Body of pancreas (tissue), 4 donors: ENCODE measurements around the gene ANXA3. TPM values are rescaled to one million over a fixed set of nuclear protein-coding genes. Genes with fewer than 3 reads are reported as not detected.

Source experiments
- ATAC-seq: fragments of 150-250 bp; one replicate; pipeline ENCODE4 v1.9.1; 2016
- DNase-seq, 4 donors: peaks; one replicate each; pipeline ENCODE4 v3.0.0-alpha.2; 2019
- H3K27ac ChIP-seq, 4 donors: fragments of 200-600 bp; sonication (generic); 1 replicate in 3 of 4; 2 replicates in 1 of 4; pipeline versions ENCODE4 v1.5.1 to v1.6.1; 2016 to 2019; ENCODE audit warnings: mild to moderate bottlenecking in 1 of 4, mixed read lengths in 1 of 4, moderate library complexity in 1 of 4
- H3K27me3 ChIP-seq, 2 donors: fragments of 200-600 bp; sonication (generic); one replicate each; pipeline ENCODE4 v1.6.0; 2016; ENCODE audit warnings: mild to moderate bottlenecking in 1 of 2
- H3K36me3 ChIP-seq, 2 donors: fragments of 200-600 bp; sonication (generic); replicated peaks in 1 of 2; 2 replicates each; pipeline ENCODE4 v1.5.1; 2016; ENCODE audit warnings: low read depth in 2 of 2; ENCODE audit not compliant: insufficient read depth in 1 of 2
- H3K4me1 ChIP-seq: fragments of 200-600 bp; sonication (generic); one replicate; pipeline ENCODE4 v1.6.0; 2016
- H3K4me3 ChIP-seq, 2 donors: fragments of 200-600 bp; sonication (generic); 1 replicate in 1 of 2; 2 replicates in 1 of 2; pipeline ENCODE4 v1.5.1; 2016 to 2019
- H3K9me3 ChIP-seq, 3 donors: fragments of 200-600 bp; sonication (generic); 1 replicate in 2 of 3; 2 replicates in 1 of 3; pipeline ENCODE4 v1.5.1; 2016
- POLR2A ChIP-seq, 3 donors: fragments of 450-650 bp; IDR thresholded peaks; one replicate each; pipeline ENCODE4 v1.6.1; 2016; ENCODE audit warnings: antibody characterized with exemption in 3 of 3, mild to moderate bottlenecking in 2 of 3
- WGBS, 2 donors: methylation state at CpG; one replicate each; pipeline ENCODE4 v1.1.5; 2017; 5-methylcytosine and 5-hydroxymethylcytosine counted together
- intact Hi-C: fragments of 100-400 bp; cut with DNase I; formaldehyde crosslinking; loops from one replicate; pipeline ENCODE4 v1.15.1; 2023
- total RNA-seq, 2 donors: library from RNA; depleted of rRNA; stranded (reverse); fragments of >200 nt; gene quantifications; one replicate each; pipeline ENCODE4 v1.1.0, GENCODE V29; 2016
- TF ChIP-seq, protein P1 (sequence below), 7 experiments: fragments of 450-650 bp in 4 of 7; fragments of 200-600 bp in 3 of 7; sonication (generic) in 3 of 7; IDR thresholded peaks; one replicate each; pipeline ENCODE4 v1.5.1; 2016 to 2019; ENCODE audit warnings: antibody characterized with exemption in 7 of 7

Gene ANXA3
- total RNA-seq, 2 donors from 2014 or later, result 35.9 to 65.1 TPM

DNA sequence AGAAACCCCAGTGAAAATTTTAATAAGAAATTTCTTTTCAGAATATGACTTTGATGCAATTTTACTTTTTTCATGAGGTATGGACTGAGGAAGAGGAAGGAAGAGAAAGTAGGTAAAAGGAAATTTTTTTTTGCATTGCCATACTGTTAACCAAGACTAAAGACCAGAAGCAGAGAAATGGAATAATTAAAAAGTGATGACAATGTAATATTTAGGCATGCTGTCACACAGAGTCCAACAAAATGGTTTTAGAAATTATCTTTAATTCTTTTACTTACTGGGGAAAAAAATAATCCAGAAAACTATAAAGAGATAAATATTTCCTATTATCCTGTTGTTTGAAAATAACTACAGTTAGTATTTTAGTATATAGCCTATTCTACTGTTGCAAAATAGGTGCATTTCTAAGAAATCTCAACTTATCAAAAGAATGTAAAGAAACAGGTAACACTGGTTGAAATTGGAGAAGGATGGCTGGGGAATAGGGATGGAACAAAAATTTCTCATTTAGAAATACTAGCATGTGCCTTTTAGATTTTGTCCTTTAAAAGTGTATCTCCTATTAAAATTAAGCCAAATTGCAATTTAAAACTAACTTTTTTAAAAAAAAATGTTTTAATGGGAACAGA is 92.6 kb downstream of the ANXA3 start:
- intact Hi-C loops, result no loop called here
- no peaks in the 10 kb centered on the region for H3K27me3 ChIP-seq
- TF ChIP-seq, protein P1, sequence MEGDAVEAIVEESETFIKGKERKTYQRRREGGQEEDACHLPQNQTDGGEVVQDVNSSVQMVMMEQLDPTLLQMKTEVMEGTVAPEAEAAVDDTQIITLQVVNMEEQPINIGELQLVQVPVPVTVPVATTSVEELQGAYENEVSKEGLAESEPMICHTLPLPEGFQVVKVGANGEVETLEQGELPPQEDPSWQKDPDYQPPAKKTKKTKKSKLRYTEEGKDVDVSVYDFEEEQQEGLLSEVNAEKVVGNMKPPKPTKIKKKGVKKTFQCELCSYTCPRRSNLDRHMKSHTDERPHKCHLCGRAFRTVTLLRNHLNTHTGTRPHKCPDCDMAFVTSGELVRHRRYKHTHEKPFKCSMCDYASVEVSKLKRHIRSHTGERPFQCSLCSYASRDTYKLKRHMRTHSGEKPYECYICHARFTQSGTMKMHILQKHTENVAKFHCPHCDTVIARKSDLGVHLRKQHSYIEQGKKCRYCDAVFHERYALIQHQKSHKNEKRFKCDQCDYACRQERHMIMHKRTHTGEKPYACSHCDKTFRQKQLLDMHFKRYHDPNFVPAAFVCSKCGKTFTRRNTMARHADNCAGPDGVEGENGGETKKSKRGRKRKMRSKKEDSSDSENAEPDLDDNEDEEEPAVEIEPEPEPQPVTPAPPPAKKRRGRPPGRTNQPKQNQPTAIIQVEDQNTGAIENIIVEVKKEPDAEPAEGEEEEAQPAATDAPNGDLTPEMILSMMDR (IDR thresholded peaks at IDR 0.05), result no peak
- peaks cover 16% of the 10 kb centered on the region for H3K4me1 ChIP-seq
- ATAC-seq (no peak), DNase-seq (no peak)
- no peak overlapping the region for H3K4me3 ChIP-seq
- no peaks in the 10 kb centered on the region for H3K36me3 ChIP-seq
- no peaks in the 10 kb centered on the region for H3K9me3 ChIP-seq
- H3K27ac ChIP-seq, result peak overlapping the region in 1 of 4 donors; percentile 78

DNA sequence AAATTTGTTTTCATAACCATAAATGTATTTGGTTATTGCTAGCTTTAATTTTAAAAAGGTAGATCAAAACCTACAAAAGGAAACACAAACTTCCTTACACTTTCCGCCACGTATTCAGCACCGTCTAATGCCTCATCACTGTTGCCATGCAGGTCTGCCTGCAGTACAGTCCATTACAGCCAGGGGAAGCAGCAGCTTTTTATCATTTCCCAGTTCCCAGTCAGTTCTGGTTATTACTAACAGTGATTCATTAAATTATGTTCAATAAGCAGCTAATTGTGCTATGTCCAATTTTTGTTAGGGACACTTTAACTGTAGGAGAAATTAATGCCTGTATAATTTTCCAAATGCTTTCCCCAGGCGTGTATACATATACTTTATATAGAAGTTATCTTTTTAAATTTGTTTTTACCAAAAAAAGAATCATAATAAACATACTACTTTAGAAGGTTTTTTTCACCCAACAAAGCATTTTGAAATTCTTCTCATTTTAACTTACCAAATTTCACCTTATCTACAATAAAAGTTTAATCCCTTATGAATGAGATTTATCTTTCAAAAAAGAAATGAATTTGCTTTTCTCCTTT is 93.3 kb downstream of the ANXA3 start:
- ATAC-seq (peak; percentile 77), DNase-seq (peak; percentile 54 to 77 (median 62))
- intact Hi-C loops, result no loop called here
- TF ChIP-seq POLR2A (IDR thresholded peaks at IDR 0.05), result no peak
- TF ChIP-seq, protein P1 (IDR thresholded peaks at IDR 0.05), result peak; percentile 60 to 94 (median 85)
- peaks cover 16% of the 10 kb centered on the region for H3K4me1 ChIP-seq
- H3K36me3 ChIP-seq, result no peaks in the 10 kb centered on the region
- no peaks in the 10 kb centered on the region for H3K27me3 ChIP-seq
- H3K4me3 ChIP-seq, result no peak overlapping the region
- WGBS, 2 donors, result 27 to 39% methylated on average over 4 of the region's 4 CpGs
- no peaks in the 10 kb centered on the region for H3K9me3 ChIP-seq
- H3K27ac ChIP-seq, result peak overlapping the region in 2 of 4 donors; percentile 75 to 78

DNA sequence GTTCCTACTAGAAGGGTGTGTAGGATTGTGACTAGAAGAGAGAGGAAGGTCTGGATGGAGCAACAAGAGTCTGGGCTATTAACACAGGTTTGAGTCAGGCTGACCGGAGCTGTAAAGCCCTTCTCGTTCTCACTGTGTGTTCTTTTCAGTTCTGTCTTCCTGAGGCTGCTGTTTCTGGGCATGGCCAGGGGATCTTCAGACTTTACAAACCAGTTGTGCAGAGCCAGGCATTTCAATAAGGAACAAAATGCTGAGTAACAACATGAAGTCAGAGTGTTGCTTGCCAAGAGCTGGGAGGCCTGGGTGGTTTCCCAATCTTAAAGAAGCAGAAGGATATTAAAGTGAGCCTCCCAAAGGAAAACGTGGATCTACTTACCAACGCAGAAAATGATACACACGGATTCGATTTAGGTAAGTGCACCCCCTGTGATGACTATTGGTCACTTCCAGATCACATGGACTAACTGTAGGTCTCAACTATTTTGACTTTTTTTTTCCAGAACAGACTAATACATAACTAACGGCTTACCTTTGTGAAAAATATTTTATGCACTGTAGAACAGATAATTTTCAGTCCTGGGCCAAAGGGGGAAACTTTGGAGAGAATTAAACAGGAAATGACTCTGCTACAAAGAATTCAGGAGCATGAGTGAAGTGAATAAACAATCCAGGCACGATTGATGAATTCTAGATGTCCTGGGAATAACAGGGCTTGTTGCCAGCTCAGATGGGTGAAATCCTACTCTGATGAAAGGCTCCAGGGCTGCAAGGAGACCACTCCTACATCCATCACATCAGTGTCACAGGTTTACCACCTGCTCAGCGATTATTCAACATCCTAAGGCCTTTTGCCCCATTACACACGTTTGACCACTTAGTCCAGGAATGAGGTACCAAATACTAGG is 94.5 kb downstream of the ANXA3 start:
- Histone ChIP-seq H3K9me3 (no peaks in the 10 kb centered on the region), H3K27me3 (no peaks in the 10 kb centered on the region), H3K4me3 (no peak overlapping the region), H3K27ac (peak overlapping the region; percentile 28 to 78 (median 71)), H3K4me1 (peaks cover 16% of the 10 kb centered on the region), H3K36me3 (no peaks in the 10 kb centered on the region)
- ATAC-seq (peak; percentile 87), DNase-seq (peak; percentile 68 to 89 (median 78))
- intact Hi-C loops, result no loop called here
- peak in 1 of 3 donors; percentile 31 for TF ChIP-seq POLR2A (IDR thresholded peaks at IDR 0.05)
- TF ChIP-seq, protein P1 (IDR thresholded peaks at IDR 0.05), result no peak
- WGBS, 2 donors, result 34% methylated on average over 10 of the region's 10 CpGs

DNA sequence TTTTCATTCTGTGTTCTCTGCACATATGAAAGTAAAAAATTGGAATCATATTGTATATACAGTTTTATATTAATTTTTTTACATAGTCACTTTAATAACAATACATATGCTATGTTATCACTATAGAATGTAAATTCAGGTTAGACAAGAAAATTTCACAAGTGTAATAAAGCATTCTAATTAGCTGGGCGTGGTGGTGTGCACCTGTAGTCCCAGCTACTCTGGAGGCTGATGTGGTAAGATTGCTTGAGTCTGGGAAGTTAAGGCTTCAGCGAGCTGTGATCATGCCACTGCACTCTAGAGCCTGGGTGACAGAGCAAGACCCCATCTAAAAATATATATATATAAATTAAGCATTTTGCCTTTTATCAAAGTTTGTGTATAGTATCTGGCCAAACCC is 95.7 kb downstream of the ANXA3 start:
- Histone ChIP-seq H3K9me3 (no peaks in the 10 kb centered on the region), H3K4me3 (no peak overlapping the region), H3K36me3 (no peaks in the 10 kb centered on the region), H3K4me1 (peaks cover 16% of the 10 kb centered on the region), H3K27ac (no peak overlapping the region), H3K27me3 (no peaks in the 10 kb centered on the region)
- TF ChIP-seq, protein P1 (IDR thresholded peaks at IDR 0.05), result no peak
- TF ChIP-seq POLR2A (IDR thresholded peaks at IDR 0.05), result no peak
- 87 to 90% methylated on average over 2 of the region's 2 CpGs for WGBS, 2 donors
- intact Hi-C loops, result no loop called here
- DNase-seq, result no peak
- ATAC-seq, result no peak
